Measurements from ENCODE around the gene CHST8.

The CHST8 gene

DNA sequence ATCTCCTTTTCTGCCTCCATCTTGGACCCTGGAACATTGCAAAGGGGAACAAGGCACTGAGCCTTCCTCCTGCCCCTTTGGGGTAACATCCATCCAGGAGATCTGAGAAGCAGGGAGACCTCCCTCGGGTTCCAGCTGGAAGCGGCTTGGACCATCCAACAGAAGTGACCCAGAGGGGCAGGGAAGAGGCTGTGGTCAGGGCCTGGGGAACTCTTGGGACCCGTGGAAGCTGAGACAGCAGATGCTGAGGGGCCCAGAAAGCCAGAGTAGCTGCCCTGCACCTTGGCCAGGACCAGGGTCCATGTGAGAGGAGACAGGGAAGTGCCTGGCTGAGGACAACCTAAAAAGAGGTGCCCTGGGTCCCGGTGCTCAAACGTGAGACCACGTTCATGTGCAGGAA lies 153.0 kb downstream of the CHST8 start:
- no peak overlapping the region for H2BK12ac ChIP-seq (ENCODE audit: low read length)
- no peaks in the 10 kb centered on the region for H3K79me1 ChIP-seq (ENCODE audit: low read length)
- no peak overlapping the region for H3K9ac ChIP-seq (ENCODE audit: low read length)
- no CpG with 5 or more reads among the region's 6 CpGs for WGBS (ENCODE audit: extremely low coverage, insufficient coverage, insufficient read length)
- H3K4me2 ChIP-seq (ENCODE audit: low read length) = no peak overlapping the region
- H3K9me3 ChIP-seq (ENCODE audit: insufficient read depth, low read depth, low read length) = peaks cover 5% of the 10 kb centered on the region
- H2AFZ ChIP-seq (ENCODE audit: insufficient read depth, low read length, poor library complexity) = no peak overlapping the region
- H3K14ac ChIP-seq (ENCODE audit: low read length) = no peak overlapping the region
- H3K36me3 ChIP-seq (ENCODE audit: control insufficient read depth in 1 of 2, insufficient read depth in 2 of 2, low read length in 2 of 2) = no peaks in the 10 kb centered on the region
- no peak overlapping the region for H3K4ac ChIP-seq (ENCODE audit: low read depth, low read length)
- no peak overlapping the region for H2BK5ac ChIP-seq (ENCODE audit: low read depth, low read length, poor library complexity)
- H3K23ac ChIP-seq (ENCODE audit: low read length) = no peak overlapping the region
- H3K18ac ChIP-seq (ENCODE audit: low read length) = no peak overlapping the region
- H2AK5ac ChIP-seq (ENCODE audit: low read length) = no peak overlapping the region
- peaks cover 3 to 5% of the 10 kb centered on the region in 2 experiments for H3K4me1 ChIP-seq (ENCODE audit: control insufficient read depth in 1 of 2, insufficient read depth in 2 of 2, low read length in 2 of 2)
- H2BK120ac ChIP-seq (ENCODE audit: insufficient read depth, low read length, poor library complexity) = no peak overlapping the region
- H3K4me3 ChIP-seq (ENCODE audit: low read depth, low read length) = no peak overlapping the region
- no peak for DNase-seq
- H4K91ac ChIP-seq (ENCODE audit: low read depth, low read length) = no peak overlapping the region
- no peak overlapping the region for H4K8ac ChIP-seq (ENCODE audit: low read depth, low read length)
- H3K79me2 ChIP-seq (ENCODE audit: control insufficient read depth, insufficient read depth, low read length, poor library complexity) = no peaks in the 10 kb centered on the region
- H3K27ac ChIP-seq (ENCODE audit: low read depth, low read length) = no peak overlapping the region
- no peaks in the 10 kb centered on the region for H3K27me3 ChIP-seq (ENCODE audit: insufficient read depth, low read length)
- H4K12ac ChIP-seq (ENCODE audit: low read depth, low read length) = no peak overlapping the region

DNA sequence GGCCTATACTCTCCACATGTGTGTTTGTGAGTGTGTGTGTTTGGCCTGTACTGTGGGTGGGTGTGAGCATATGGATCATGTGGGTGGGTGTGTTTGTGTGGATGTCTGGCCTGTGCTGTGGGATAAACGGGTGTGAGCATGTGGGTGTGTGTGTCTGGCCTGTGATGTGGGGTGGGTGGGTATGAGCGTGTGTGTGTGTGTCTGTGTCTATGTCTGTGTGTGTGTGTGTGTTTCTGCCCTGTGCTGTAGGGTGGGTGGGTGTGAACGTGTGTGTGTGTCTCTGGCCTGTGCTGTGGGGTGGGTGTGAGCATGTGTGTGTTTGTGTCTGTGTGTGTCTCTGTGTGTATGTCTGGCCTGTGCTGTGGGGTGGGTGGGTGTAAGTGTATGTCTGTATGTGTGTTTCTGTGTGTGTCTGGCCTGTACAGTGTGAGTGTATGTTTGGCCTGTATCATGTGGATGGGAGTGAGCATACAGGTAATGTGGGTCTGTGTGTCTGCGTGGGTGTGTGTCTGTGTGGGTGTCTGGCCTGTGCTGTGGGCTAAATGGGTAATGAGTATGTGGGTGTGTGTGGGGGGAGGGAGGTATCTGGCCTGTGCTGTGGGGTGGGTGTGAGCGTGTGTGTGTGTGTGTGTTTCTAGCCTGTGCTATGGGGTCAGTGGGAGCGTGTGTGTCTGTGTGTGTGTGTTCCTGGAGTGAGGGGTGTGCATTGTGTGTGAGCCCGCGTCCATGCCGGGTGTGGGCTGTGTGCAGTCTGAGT lies 154.2 kb downstream of the CHST8 start:
- peaks cover 5% of the 10 kb centered on the region for H3K9me3 ChIP-seq (ENCODE audit: insufficient read depth, low read depth, low read length)
- H3K14ac ChIP-seq (ENCODE audit: low read length) = no peak overlapping the region
- H2BK12ac ChIP-seq (ENCODE audit: low read length) = no peak overlapping the region
- no peak overlapping the region for H2AK5ac ChIP-seq (ENCODE audit: low read length)
- H2BK120ac ChIP-seq (ENCODE audit: insufficient read depth, low read length, poor library complexity) = no peak overlapping the region
- no peaks in the 10 kb centered on the region for H3K36me3 ChIP-seq (ENCODE audit: control insufficient read depth in 1 of 2, insufficient read depth in 2 of 2, low read length in 2 of 2)
- no peaks in the 10 kb centered on the region for H3K27me3 ChIP-seq (ENCODE audit: insufficient read depth, low read length)
- no peak for DNase-seq
- WGBS (ENCODE audit: extremely low coverage, insufficient coverage, insufficient read length) = no CpG with 5 or more reads among the region's 9 CpGs
- no peak overlapping the region for H3K23ac ChIP-seq (ENCODE audit: low read length)
- H4K12ac ChIP-seq (ENCODE audit: low read depth, low read length) = no peak overlapping the region
- no peak overlapping the region for H2BK5ac ChIP-seq (ENCODE audit: low read depth, low read length, poor library complexity)
- no peak overlapping the region for H3K27ac ChIP-seq (ENCODE audit: low read depth, low read length)
- H3K18ac ChIP-seq (ENCODE audit: low read length) = no peak overlapping the region
- no peak overlapping the region for H3K9ac ChIP-seq (ENCODE audit: low read length)
- no peak overlapping the region for H4K8ac ChIP-seq (ENCODE audit: low read depth, low read length)
- H3K4me3 ChIP-seq (ENCODE audit: low read depth, low read length) = no peak overlapping the region
- no peak overlapping the region for H3K4ac ChIP-seq (ENCODE audit: low read depth, low read length)
- no peak overlapping the region for H4K91ac ChIP-seq (ENCODE audit: low read depth, low read length)
- no peak overlapping the region for H3K4me2 ChIP-seq (ENCODE audit: low read length)
- H3K79me2 ChIP-seq (ENCODE audit: control insufficient read depth, insufficient read depth, low read length, poor library complexity) = no peaks in the 10 kb centered on the region
- no peak overlapping the region for H2AFZ ChIP-seq (ENCODE audit: insufficient read depth, low read length, poor library complexity)
- peaks cover 3 to 5% of the 10 kb centered on the region in 2 experiments for H3K4me1 ChIP-seq (ENCODE audit: control insufficient read depth in 1 of 2, insufficient read depth in 2 of 2, low read length in 2 of 2)
- no peaks in the 10 kb centered on the region for H3K79me1 ChIP-seq (ENCODE audit: low read length)

DNA sequence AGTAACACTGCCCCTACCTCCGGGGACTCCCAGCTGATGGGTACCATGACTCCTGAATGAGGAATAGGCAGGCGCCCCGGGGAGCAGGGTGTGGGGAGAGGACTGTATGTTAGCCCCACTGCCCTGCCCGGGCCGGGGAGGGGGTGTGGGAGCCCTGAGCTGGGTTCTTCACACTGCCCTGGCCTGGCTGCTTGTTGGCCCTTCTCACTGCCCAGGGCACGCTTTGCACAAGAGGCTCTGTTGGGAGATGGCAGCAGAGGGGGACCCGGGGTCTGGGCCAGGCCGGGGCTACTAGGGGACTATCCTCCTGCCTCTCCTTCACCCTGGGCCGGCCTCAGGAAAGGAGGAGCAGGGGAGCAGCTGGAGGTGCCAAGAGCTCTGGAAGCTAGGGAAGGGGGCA lies 155.6 kb downstream of the CHST8 start:
- H3K4me2 ChIP-seq (ENCODE audit: low read length) = no peak overlapping the region
- H3K9me3 ChIP-seq (ENCODE audit: insufficient read depth, low read depth, low read length) = peaks cover 5% of the 10 kb centered on the region
- H3K4ac ChIP-seq (ENCODE audit: low read depth, low read length) = no peak overlapping the region
- no peak overlapping the region for H3K18ac ChIP-seq (ENCODE audit: low read length)
- no peak overlapping the region for H2BK120ac ChIP-seq (ENCODE audit: insufficient read depth, low read length, poor library complexity)
- no peak overlapping the region for H3K14ac ChIP-seq (ENCODE audit: low read length)
- no CpG with 5 or more reads among the region's 9 CpGs for WGBS (ENCODE audit: extremely low coverage, insufficient coverage, insufficient read length)
- H4K91ac ChIP-seq (ENCODE audit: low read depth, low read length) = no peak overlapping the region
- no peak overlapping the region for H3K27ac ChIP-seq (ENCODE audit: low read depth, low read length)
- H2AK5ac ChIP-seq (ENCODE audit: low read length) = no peak overlapping the region
- no peak overlapping the region for H2AFZ ChIP-seq (ENCODE audit: insufficient read depth, low read length, poor library complexity)
- no peak for DNase-seq
- no peak overlapping the region for H2BK5ac ChIP-seq (ENCODE audit: low read depth, low read length, poor library complexity)
- H4K12ac ChIP-seq (ENCODE audit: low read depth, low read length) = no peak overlapping the region
- no peaks in the 10 kb centered on the region for H3K27me3 ChIP-seq (ENCODE audit: insufficient read depth, low read length)
- H3K4me3 ChIP-seq (ENCODE audit: low read depth, low read length) = no peak overlapping the region
- H4K8ac ChIP-seq (ENCODE audit: low read depth, low read length) = no peak overlapping the region
- H3K79me2 ChIP-seq (ENCODE audit: control insufficient read depth, insufficient read depth, low read length, poor library complexity) = no peaks in the 10 kb centered on the region
- no peaks in the 10 kb centered on the region for H3K79me1 ChIP-seq (ENCODE audit: low read length)
- H2BK12ac ChIP-seq (ENCODE audit: low read length) = no peak overlapping the region
- no peak overlapping the region for H3K23ac ChIP-seq (ENCODE audit: low read length)
- H3K9ac ChIP-seq (ENCODE audit: low read length) = no peak overlapping the region
- no peaks in the 10 kb centered on the region for H3K36me3 ChIP-seq (ENCODE audit: control insufficient read depth in 1 of 2, insufficient read depth in 2 of 2, low read length in 2 of 2)
- peaks cover 3 to 5% of the 10 kb centered on the region in 2 experiments for H3K4me1 ChIP-seq (ENCODE audit: control insufficient read depth in 1 of 2, insufficient read depth in 2 of 2, low read length in 2 of 2)

DNA sequence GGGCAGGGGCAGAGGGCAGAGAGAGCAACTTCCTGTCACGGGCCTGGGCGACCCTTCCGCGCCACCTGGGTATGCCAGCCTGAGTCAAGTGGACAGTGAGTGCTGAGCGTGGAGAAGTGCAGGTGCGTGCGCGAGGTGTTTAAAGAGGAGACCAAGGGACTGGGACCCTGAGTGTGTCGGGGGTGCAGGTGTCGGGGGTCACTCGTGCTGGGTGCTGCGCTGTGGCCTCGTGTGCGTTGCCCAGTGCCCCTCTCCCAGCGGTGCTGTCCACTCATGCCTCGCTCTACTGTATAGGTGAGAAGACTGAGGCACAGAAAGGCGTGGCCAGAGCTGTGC lies 156.0 kb downstream of the CHST8 start:
- H3K36me3 ChIP-seq (ENCODE audit: control insufficient read depth in 1 of 2, insufficient read depth in 2 of 2, low read length in 2 of 2) = no peaks in the 10 kb centered on the region
- H2BK120ac ChIP-seq (ENCODE audit: insufficient read depth, low read length, poor library complexity) = no peak overlapping the region
- H3K4me1 ChIP-seq (ENCODE audit: control insufficient read depth in 1 of 2, insufficient read depth in 2 of 2, low read length in 2 of 2) = peaks cover 3 to 5% of the 10 kb centered on the region in 2 experiments
- H2AK5ac ChIP-seq (ENCODE audit: low read length) = no peak overlapping the region
- no peak overlapping the region for H3K14ac ChIP-seq (ENCODE audit: low read length)
- H4K8ac ChIP-seq (ENCODE audit: low read depth, low read length) = no peak overlapping the region
- no peak overlapping the region for H2BK5ac ChIP-seq (ENCODE audit: low read depth, low read length, poor library complexity)
- no peaks in the 10 kb centered on the region for H3K79me2 ChIP-seq (ENCODE audit: control insufficient read depth, insufficient read depth, low read length, poor library complexity)
- no peak overlapping the region for H3K4me2 ChIP-seq (ENCODE audit: low read length)
- no peak for DNase-seq
- no peak overlapping the region for H3K4ac ChIP-seq (ENCODE audit: low read depth, low read length)
- H3K9ac ChIP-seq (ENCODE audit: low read length) = no peak overlapping the region
- H4K91ac ChIP-seq (ENCODE audit: low read depth, low read length) = no peak overlapping the region
- peaks cover 5% of the 10 kb centered on the region for H3K9me3 ChIP-seq (ENCODE audit: insufficient read depth, low read depth, low read length)
- H3K18ac ChIP-seq (ENCODE audit: low read length) = no peak overlapping the region
- no peaks in the 10 kb centered on the region for H3K79me1 ChIP-seq (ENCODE audit: low read length)
- no CpG with 5 or more reads among the region's 17 CpGs for WGBS (ENCODE audit: extremely low coverage, insufficient coverage, insufficient read length)
- H2BK12ac ChIP-seq (ENCODE audit: low read length) = no peak overlapping the region
- H2AFZ ChIP-seq (ENCODE audit: insufficient read depth, low read length, poor library complexity) = no peak overlapping the region
- H3K4me3 ChIP-seq (ENCODE audit: low read depth, low read length) = no peak overlapping the region
- H3K27ac ChIP-seq (ENCODE audit: low read depth, low read length) = no peak overlapping the region
- no peaks in the 10 kb centered on the region for H3K27me3 ChIP-seq (ENCODE audit: insufficient read depth, low read length)
- no peak overlapping the region for H4K12ac ChIP-seq (ENCODE audit: low read depth, low read length)
- H3K23ac ChIP-seq (ENCODE audit: low read length) = no peak overlapping the region

Data from trophoblast cell (in vitro differentiated cells and primary cell).